Urinary bladder (tissue), 4 donors: Measurements from ENCODE around the gene VSIG10. TPM values are rescaled to one million over a fixed set of nuclear protein-coding genes. Genes with fewer than 3 reads are reported as not detected.

Source experiments
- DNase-seq: peaks from one replicate; pipeline ENCODE4 v3.0.0-alpha.2; 2015; ENCODE audit errors: extremely low spot score
- H3K27ac ChIP-seq: one replicate; pipeline ENCODE4 v1.5.1; 2013; ENCODE audit warnings: low read depth, mild to moderate bottlenecking, moderate library complexity
- H3K36me3 ChIP-seq: one replicate; pipeline ENCODE4 v1.6.1; 2013; ENCODE audit warnings: mild to moderate bottlenecking, moderate library complexity; ENCODE audit not compliant: insufficient read depth
- H3K4me1 ChIP-seq: one replicate; pipeline ENCODE4 v1.6.1; 2013; ENCODE audit warnings: mild to moderate bottlenecking, moderate library complexity; ENCODE audit not compliant: insufficient read depth
- H3K4me3 ChIP-seq: one replicate; pipeline ENCODE4 v1.5.1; 2013; ENCODE audit warnings: low read depth, low read length
- WGBS: extraction: QIAGEN DNeasy Blood & Tissue Kit; methylation state at CpG from one replicate; pipeline ENCODE4 v1.1.7; 2013; 5-methylcytosine and 5-hydroxymethylcytosine counted together
- polyA plus RNA-seq: library from polyadenylated mRNA; stranded (reverse); fragments of 200-250 nt; gene quantifications from one replicate; pipeline ENCODE4 v1.2.3, GENCODE V29; 2013
- total RNA-seq: library from RNA; depleted of rRNA; stranded (reverse); fragments of >200 nt; gene quantifications from one replicate; pipeline ENCODE4 v1.2.3, GENCODE V29; 2014
- donor health status: healthy with polysubstance abuse.
- donor health status: healthy.

The VSIG10 gene
- total and polyA plus RNA-seq, 2 donors = 17.8 to 25.6 TPM

- Histone ChIP-seq H3K36me3 (no peaks in the 10 kb centered on the region), H3K4me1 (peaks cover 1% of the 10 kb centered on the region), H3K4me3 (peak within 1 kb of the TSS; percentile 98), H3K27ac (peak within 1 kb of the TSS; percentile 99)
- 2% methylated on average over 73 of the region's 76 CpGs for WGBS
- no peak for DNase-seq
Observed at GRCh38 chr12:118061011-118061872, 42.6 kb downstream of the VSIG10 start, which contains the start of gene WSB2. WSB2 (minus strand) TSS chr12:118061179; CDS start chr12:118061048, 131 bp downstream.

DNA sequence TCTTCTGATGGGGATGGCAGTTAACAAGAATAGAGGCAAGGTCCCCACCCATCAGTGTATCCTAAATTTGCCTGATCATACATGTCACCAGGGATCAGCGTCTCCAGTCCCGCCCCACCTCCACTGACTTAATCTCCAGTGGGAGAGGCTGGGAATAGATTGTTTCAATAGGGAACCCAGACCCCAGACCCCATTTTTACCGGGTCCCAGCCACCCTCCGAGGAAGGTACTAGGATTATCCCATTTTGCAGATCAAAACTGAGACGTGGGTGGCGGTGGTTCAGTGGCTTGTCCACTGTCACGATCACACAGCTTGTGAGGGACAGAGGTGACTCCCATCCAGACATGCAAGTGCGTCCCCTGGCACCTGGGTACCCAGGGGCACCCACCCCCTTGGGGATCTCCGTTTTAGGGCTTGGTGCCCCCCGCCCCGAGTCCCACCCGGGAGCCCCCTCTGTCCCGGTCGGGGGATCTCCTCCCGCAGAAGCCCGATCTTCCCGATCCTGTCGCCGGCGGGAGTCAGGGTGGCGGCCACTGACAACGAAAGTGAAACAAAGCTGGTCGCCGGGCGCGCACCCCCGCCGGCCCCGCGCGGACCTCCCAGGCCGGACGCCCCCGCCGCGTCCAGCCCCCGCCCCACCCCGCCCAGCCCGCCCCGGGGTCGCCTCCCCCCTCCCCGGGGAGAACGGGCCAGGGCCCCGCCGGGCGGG, 43.4 kb downstream of the VSIG10 start:
- WGBS = 1% methylated on average over 45 of the region's 46 CpGs
- H3K4me1 ChIP-seq = peaks cover 1% of the 10 kb centered on the region

GRCh38 chr12:118059341-118060191, 44.2 kb downstream of the VSIG10 start:
- WGBS = 16% methylated on average over 11 of the region's 11 CpGs
- no peaks in the 10 kb centered on the region for H3K36me3 ChIP-seq
- peak overlapping the region; percentile 99 for H3K27ac ChIP-seq
- DNase-seq = no peak
- H3K4me3 ChIP-seq = peak overlapping the region; percentile 98
- peaks cover 1% of the 10 kb centered on the region for H3K4me1 ChIP-seq

More for the DNA sequence above, 43.4 kb downstream of the VSIG10 start:
- no peak for DNase-seq
- Histone ChIP-seq H3K27ac (peak overlapping the region; percentile 99), H3K4me3 (peak overlapping the region; percentile 98), H3K36me3 (no peaks in the 10 kb centered on the region)

GRCh38 chr12:118058881-118059280, 44.9 kb downstream of the VSIG10 start:
- DNase-seq = no peak
- Histone ChIP-seq H3K4me3 (no peak overlapping the region), H3K4me1 (peaks cover 1% of the 10 kb centered on the region), H3K36me3 (no peaks in the 10 kb centered on the region), H3K27ac (no peak overlapping the region)
- 90% methylated on average over 8 of the region's 8 CpGs for WGBS

- no peak overlapping the region for H3K27ac ChIP-seq
- H3K36me3 ChIP-seq = no peaks in the 10 kb centered on the region
- H3K4me3 ChIP-seq = no peak overlapping the region
- peaks cover 1% of the 10 kb centered on the region for H3K4me1 ChIP-seq
- 97% methylated on average over 7 of the region's 7 CpGs for WGBS
- no peak for DNase-seq
Observed at GRCh38 chr12:118058227-118058626, 45.6 kb downstream of the VSIG10 start.

- WGBS = 63% methylated on average over 13 of the region's 13 CpGs
- no peak for DNase-seq
- Histone ChIP-seq H3K4me1 (peaks cover 3% of the 10 kb centered on the region), H3K27ac (peak overlapping the region; percentile 54), H3K36me3 (no peaks in the 10 kb centered on the region), H3K4me3 (no peak overlapping the region)
Observed at GRCh38 chr12:118055865-118056773, 47.7 kb downstream of the VSIG10 start.

DNA sequence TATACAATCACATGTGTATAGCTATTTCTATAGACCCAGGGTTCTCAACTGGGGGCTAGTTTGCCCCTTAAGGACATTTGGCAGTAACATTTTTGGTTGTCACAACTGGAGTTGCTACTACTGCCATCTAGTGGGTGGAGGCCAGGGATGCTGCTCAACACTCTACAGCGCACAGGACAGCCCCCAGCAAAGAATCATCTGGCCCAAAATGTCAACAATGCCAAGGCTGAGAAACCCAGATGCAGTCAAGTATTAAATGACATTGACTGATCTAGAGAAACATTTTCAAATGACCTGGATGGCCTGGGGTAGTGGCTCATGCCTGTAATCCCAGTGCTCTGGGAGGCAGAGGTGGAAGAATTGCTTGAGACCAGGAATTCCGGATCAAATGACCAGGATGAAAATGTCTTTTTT, 48.7 kb downstream of the VSIG10 start:
- Histone ChIP-seq H3K27ac (no peak overlapping the region), H3K36me3 (no peaks in the 10 kb centered on the region), H3K4me3 (no peak overlapping the region), H3K4me1 (peaks cover 3% of the 10 kb centered on the region)
- no peak for DNase-seq
- 75% methylated on average over 2 of the region's 2 CpGs for WGBS

DNA sequence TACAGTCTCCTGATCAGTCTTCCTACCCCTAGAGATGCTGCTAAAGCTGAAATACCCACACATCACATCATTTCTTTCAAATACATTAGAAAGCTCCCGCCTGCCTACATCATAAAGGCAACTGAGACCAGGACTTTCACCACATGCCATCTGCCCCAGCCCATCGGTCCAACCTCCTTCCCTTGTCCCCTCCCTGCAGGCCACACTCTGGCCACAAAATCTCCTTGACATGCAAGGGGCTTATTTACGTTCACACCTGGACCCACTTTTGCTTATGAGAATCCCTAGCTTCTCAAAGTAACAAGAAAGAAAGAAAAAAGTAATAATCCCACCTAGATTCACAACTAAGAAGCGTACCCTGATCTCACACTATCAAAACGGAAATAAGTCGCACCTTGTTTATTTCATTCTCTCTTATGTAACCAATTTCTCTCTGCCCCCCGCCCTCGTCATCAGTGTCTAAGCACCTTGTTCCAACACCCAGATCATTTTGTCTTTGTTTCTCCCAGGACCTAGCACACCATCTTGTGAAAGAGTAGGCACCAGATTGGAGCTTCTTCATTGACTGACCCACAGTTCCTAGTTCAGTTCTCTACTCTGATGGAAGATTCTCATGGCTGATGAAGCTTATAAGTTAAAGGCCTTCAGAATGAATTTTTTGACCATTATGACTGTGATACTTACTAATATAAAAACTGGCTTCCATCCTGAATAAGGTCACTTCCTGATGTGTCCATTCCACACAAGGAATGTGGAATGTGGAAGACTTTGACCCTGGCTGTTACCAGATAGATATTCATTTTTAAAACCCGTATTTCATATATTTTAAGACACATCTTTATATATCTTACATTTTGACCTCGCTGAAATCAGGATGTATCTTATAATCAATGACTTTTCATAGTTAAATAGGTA, 50.5 kb downstream of the VSIG10 start:
- Histone ChIP-seq H3K4me3 (no peak overlapping the region), H3K4me1 (peaks cover 2% of the 10 kb centered on the region), H3K27ac (peak overlapping the region; percentile 85), H3K36me3 (no peaks in the 10 kb centered on the region)
- 88% methylated on average over 10 of the region's 10 CpGs for WGBS
- DNase-seq = no peak

DNA sequence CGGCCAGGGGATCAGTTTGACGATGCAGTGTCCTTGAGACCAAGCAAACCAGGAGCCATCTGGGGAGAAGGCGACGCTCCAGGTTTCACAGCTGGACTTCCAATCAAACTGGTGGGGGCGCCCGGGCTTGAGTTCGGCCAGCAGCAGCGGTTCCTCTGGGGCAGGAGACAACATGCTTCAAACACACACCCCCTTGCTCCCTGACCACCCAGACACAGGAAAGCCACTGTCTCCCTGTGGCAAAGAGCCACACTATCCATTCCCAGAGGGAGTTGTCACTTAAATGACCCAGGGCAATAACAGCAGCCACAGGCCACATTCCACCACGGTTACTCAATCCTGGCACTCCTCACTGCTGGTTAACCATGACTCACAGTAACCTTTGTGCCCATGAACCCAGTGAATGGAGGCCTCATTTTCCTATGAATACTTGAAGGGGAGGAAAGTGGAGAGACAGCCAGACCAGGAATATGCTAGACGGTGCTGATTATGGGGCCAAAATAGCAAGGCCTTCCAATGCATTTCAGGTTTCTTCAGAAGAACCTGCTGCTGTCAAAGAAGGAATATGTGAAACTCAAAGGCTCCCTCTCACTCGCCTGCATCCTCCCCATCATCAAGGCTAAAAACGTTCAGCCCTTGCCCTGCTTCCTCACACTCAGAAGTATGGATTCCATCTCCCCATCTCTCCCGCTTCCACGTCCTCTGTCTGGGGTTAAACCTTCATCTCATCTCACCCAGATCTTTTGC, 51.3 kb downstream of the VSIG10 start:
- H3K4me1 ChIP-seq = peaks cover 2% of the 10 kb centered on the region

DNA sequence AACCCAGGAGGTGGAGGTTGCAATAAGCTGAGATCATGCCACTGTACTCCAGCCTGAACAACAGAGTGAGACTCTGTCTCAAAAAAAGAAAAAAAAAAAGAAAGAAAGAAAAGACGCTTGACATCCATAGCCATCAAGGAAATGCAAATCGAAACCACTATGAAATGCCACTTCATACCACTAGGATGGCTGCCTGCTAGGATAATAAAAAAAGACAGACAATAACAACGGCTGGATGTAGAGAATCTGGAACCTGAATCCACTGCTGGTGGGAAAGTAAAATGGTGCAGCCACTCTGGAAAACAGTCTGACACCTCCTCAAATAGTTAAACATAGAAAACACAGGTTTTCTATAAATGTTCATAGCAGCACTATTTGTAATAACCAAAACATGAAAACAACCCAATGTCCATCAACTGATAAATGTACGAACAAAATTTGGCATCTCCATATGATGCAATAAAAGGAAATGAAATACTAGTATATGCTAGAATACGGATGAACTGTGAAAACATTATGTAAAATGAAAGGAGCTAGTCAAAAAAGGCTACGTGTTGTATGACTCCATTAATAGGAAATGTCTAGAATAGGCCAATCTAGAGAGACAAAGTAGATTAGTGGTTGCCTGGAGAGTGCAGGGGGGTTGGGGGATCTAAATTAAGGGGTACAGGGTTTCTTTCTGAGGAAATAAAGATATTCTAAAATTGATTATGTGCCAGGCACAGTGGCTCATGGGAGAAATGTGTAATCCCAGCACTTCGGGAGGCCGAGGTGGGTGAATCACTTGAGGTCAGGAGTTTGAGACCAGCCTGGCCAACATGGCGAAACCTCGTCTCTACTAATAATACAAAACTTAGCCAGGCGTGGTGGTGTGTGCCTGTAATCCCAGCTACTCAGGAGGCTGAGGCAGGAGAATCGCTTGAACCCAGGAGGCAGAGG, 52.6 kb downstream of the VSIG10 start:
- Histone ChIP-seq H3K27ac (peak overlapping the region; percentile 71), H3K4me1 (peaks cover 2% of the 10 kb centered on the region), H3K36me3 (no peaks in the 10 kb centered on the region), H3K4me3 (no peak overlapping the region)
- no peak for DNase-seq
- WGBS = 88% methylated on average over 12 of the region's 12 CpGs

More for the DNA sequence above, 51.3 kb downstream of the VSIG10 start:
- Histone ChIP-seq H3K36me3 (no peaks in the 10 kb centered on the region), H3K4me3 (no peak overlapping the region), H3K27ac (peak overlapping the region; percentile 85)
- WGBS = 54% methylated on average over 14 of the region's 14 CpGs
- no peak for DNase-seq
